ENCODE measurements around the gene TLCD1. TPM values are rescaled to one million over a fixed set of nuclear protein-coding genes. Genes with fewer than 3 reads are reported as not detected.

The TLCD1 gene
- polyA plus RNA-seq, 1 of the 3 experiments (the other 2 are of a cell fraction) = 18.3 TPM

DNA sequence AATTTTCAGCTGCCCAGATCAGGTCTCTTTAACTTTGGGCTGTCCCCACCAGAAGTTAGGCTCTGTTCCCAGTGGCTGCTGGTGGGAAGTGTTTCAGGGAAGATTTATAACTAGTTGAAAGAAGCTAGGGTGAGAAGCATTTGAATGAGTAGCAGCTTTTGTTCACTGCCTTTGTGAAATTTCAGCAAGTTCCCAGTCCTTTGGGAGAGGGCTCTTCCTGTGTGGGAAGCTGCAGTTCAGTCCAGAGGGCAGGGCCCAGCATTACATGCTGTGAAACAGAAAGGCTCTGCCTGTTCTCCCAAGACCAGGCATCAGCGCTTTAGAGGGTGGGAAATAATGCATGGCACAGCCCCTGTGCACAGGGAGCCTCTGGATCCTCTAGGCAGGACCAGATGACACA is 32.2 kb downstream of the TLCD1 start:
- no peaks in the 10 kb centered on the region for H3K9me2 ChIP-seq
- no peaks in the 10 kb centered on the region for H3K27me3 ChIP-seq (ENCODE audit: insufficient read depth)
- H3K9me3 ChIP-seq = no peaks in the 10 kb centered on the region
- H4K20me1 ChIP-seq (ENCODE audit: insufficient read depth) = no peaks in the 10 kb centered on the region
- H2AFZ ChIP-seq (ENCODE audit: low read depth) = no peak overlapping the region
- H3K4me2 ChIP-seq = no peak overlapping the region
- POLR2A ChIA-PET = no interaction called here
- H3K27ac ChIP-seq (ENCODE audit: low read depth in 2 of 2, low read length in 1 of 2) = no peak overlapping the region
- WGBS (ENCODE audit: low lambda C conversion rate) = 100% methylated on average over 1 of the region's 1 CpG
- H3F3A ChIP-seq (replicated peaks; ENCODE audit: insufficient read depth) = no peaks in the 10 kb centered on the region
- CTCF ChIA-PET = interaction anchor here (1.8 to 1.9 kb wide), 2 partner anchors 16 to 47 kb away, joined by 4 to 6 read pairs; no protein-coding TSS in a partner anchor
- H3K4me1 ChIP-seq (ENCODE audit: control insufficient read depth in 1 of 2, insufficient read depth in 2 of 2, low read depth in 1 of 2, low read length in 1 of 2) = no peaks in the 10 kb centered on the region
- H3K9ac ChIP-seq = no peak overlapping the region
- no peak for TF ChIP-seq GATA2 (CRISPR knock-in tag; IDR thresholded peaks at IDR 0.05)
- no peak for TF ChIP-seq GABPA (IDR thresholded peaks at IDR 0.05; ENCODE audit: low read depth)
- TF ChIP-seq RFX5 (IDR thresholded peaks at IDR 0.05; ENCODE audit: low read length) = no peak
- no peak for TF ChIP-seq NFIC (IDR thresholded peaks at IDR 0.05; ENCODE audit: borderline replicate concordance)
- TF ChIP-seq, protein P1, sequence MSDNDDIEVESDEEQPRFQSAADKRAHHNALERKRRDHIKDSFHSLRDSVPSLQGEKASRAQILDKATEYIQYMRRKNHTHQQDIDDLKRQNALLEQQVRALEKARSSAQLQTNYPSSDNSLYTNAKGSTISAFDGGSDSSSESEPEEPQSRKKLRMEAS (IDR thresholded peaks at IDR 0.05; ENCODE audit: low read depth) = no peak
- DNase-seq = no peak
- no peak overlapping the region for H3K4me3 ChIP-seq (ENCODE audit: low read depth in 2 of 2, low read length in 1 of 2)
- H3K36me3 ChIP-seq (replicated peaks in 1 of 2; ENCODE audit: control insufficient read depth in 1 of 2, insufficient read depth in 2 of 2, low read length in 1 of 2) = peaks cover 68 to 72% of the 10 kb centered on the region in 2 experiments
- H3K79me2 ChIP-seq (ENCODE audit: insufficient read depth) = no peaks in the 10 kb centered on the region

DNA sequence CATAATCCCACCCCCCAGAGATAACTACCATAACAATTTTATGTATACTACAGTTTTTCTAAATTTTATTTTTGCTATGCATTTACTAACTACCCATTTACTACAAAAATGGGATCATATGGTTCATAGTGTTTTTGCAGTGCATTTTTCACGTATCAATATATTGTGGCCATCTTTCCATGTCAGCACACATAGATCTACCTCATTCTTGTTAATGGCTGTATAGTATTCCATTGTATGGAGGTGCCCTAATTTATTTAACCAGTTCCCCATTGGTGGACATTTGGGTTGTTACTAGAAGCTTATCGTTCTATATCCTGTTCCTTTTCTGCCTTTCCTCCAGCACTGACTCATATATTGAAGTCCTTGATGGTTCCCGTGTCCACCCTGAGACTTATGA is 37.0 kb downstream of the TLCD1 start:
- Histone ChIP-seq H3F3A (replicated peaks; ENCODE audit: insufficient read depth) (peaks cover 5% of the 10 kb centered on the region), H3K79me2 (ENCODE audit: insufficient read depth) (no peaks in the 10 kb centered on the region), H3K36me3 (replicated peaks in 1 of 2; ENCODE audit: control insufficient read depth in 1 of 2, insufficient read depth in 2 of 2, low read length in 1 of 2) (peaks cover 77 to 78% of the 10 kb centered on the region in 2 experiments), H4K20me1 (ENCODE audit: insufficient read depth) (no peaks in the 10 kb centered on the region), H3K9ac (no peak overlapping the region), H3K4me3 (ENCODE audit: low read depth in 2 of 2, low read length in 1 of 2) (no peak overlapping the region), H3K9me3 (no peaks in the 10 kb centered on the region), H3K4me1 (ENCODE audit: control insufficient read depth in 1 of 2, insufficient read depth in 2 of 2, low read depth in 1 of 2, low read length in 1 of 2) (no peaks in the 10 kb centered on the region), H3K9me2 (no peaks in the 10 kb centered on the region), H3K27me3 (ENCODE audit: insufficient read depth) (no peaks in the 10 kb centered on the region), H2AFZ (ENCODE audit: low read depth) (no peak overlapping the region), H3K4me2 (no peak overlapping the region), H3K27ac (ENCODE audit: low read depth in 2 of 2, low read length in 1 of 2) (no peak overlapping the region)
- TF ChIP-seq POLR2AphosphoS5 (IDR thresholded peaks at IDR 0.05; ENCODE audit: low read depth, low read length) = no peak
- no peak for TF ChIP-seq SIN3A (IDR thresholded peaks at IDR 0.05; ENCODE audit: borderline replicate concordance, low read depth, low read length)
- no peak for TF ChIP-seq NFIC (IDR thresholded peaks at IDR 0.05; ENCODE audit: borderline replicate concordance)
- TF ChIP-seq ELF1 (IDR thresholded peaks at IDR 0.05) = no peak
- TF ChIP-seq, protein P2, sequence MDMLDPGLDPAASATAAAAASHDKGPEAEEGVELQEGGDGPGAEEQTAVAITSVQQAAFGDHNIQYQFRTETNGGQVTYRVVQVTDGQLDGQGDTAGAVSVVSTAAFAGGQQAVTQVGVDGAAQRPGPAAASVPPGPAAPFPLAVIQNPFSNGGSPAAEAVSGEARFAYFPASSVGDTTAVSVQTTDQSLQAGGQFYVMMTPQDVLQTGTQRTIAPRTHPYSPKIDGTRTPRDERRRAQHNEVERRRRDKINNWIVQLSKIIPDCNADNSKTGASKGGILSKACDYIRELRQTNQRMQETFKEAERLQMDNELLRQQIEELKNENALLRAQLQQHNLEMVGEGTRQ (IDR thresholded peaks at IDR 0.05; ENCODE audit: borderline replicate concordance, low read depth, low read length) = no peak
- TF ChIP-seq, protein P3, sequence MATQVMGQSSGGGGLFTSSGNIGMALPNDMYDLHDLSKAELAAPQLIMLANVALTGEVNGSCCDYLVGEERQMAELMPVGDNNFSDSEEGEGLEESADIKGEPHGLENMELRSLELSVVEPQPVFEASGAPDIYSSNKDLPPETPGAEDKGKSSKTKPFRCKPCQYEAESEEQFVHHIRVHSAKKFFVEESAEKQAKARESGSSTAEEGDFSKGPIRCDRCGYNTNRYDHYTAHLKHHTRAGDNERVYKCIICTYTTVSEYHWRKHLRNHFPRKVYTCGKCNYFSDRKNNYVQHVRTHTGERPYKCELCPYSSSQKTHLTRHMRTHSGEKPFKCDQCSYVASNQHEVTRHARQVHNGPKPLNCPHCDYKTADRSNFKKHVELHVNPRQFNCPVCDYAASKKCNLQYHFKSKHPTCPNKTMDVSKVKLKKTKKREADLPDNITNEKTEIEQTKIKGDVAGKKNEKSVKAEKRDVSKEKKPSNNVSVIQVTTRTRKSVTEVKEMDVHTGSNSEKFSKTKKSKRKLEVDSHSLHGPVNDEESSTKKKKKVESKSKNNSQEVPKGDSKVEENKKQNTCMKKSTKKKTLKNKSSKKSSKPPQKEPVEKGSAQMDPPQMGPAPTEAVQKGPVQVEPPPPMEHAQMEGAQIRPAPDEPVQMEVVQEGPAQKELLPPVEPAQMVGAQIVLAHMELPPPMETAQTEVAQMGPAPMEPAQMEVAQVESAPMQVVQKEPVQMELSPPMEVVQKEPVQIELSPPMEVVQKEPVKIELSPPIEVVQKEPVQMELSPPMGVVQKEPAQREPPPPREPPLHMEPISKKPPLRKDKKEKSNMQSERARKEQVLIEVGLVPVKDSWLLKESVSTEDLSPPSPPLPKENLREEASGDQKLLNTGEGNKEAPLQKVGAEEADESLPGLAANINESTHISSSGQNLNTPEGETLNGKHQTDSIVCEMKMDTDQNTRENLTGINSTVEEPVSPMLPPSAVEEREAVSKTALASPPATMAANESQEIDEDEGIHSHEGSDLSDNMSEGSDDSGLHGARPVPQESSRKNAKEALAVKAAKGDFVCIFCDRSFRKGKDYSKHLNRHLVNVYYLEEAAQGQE (IDR thresholded peaks at IDR 0.05; ENCODE audit: low read depth, low read length) = no peak
- TF ChIP-seq, protein P4, sequence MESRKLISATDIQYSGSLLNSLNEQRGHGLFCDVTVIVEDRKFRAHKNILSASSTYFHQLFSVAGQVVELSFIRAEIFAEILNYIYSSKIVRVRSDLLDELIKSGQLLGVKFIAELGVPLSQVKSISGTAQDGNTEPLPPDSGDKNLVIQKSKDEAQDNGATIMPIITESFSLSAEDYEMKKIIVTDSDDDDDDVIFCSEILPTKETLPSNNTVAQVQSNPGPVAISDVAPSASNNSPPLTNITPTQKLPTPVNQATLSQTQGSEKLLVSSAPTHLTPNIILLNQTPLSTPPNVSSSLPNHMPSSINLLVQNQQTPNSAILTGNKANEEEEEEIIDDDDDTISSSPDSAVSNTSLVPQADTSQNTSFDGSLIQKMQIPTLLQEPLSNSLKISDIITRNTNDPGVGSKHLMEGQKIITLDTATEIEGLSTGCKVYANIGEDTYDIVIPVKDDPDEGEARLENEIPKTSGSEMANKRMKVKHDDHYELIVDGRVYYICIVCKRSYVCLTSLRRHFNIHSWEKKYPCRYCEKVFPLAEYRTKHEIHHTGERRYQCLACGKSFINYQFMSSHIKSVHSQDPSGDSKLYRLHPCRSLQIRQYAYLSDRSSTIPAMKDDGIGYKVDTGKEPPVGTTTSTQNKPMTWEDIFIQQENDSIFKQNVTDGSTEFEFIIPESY (IDR thresholded peaks at IDR 0.05; ENCODE audit: borderline replicate concordance, low read depth) = no peak
- TF ChIP-seq, protein P1 (IDR thresholded peaks at IDR 0.05; ENCODE audit: low read depth) = no peak
- TF ChIP-seq SMC3 (IDR thresholded peaks at IDR 0.05; ENCODE audit: low read depth, low read length) = no peak
- TF ChIP-seq MXI1 (IDR thresholded peaks at IDR 0.05; ENCODE audit: low read depth, low read length) = no peak
- no peak for TF ChIP-seq RAD21 (IDR thresholded peaks at IDR 0.05; ENCODE audit: low read length)
- TF ChIP-seq RFX5 (IDR thresholded peaks at IDR 0.05; ENCODE audit: low read length) = no peak
- no peak for TF ChIP-seq CHD2 (IDR thresholded peaks at IDR 0.05; ENCODE audit: low read length, partially characterized antibody)
- no peak for TF ChIP-seq FOXM1 (IDR thresholded peaks at IDR 0.05; ENCODE audit: low read depth)
- CTCF ChIA-PET = interaction anchor here (1.4 to 1.8 kb wide), 2 partner anchors 17 to 38 kb away, joined by 5 to 7 read pairs; no protein-coding TSS in a partner anchor
- POLR2A ChIA-PET = no interaction called here
- no peak for DNase-seq
- 93% methylated on average over 3 of the region's 3 CpGs for WGBS (ENCODE audit: low lambda C conversion rate)

Data from SK-N-SH (cell line).